ENCODE results near the gene PLEKHO1. TPM values are rescaled to one million over a fixed set of nuclear protein-coding genes. Genes with fewer than 3 reads are reported as not detected.
A peak's percentile ranks its signal among the peaks of the same experiment; 100 is the strongest.

Gene PLEKHO1, protein sequence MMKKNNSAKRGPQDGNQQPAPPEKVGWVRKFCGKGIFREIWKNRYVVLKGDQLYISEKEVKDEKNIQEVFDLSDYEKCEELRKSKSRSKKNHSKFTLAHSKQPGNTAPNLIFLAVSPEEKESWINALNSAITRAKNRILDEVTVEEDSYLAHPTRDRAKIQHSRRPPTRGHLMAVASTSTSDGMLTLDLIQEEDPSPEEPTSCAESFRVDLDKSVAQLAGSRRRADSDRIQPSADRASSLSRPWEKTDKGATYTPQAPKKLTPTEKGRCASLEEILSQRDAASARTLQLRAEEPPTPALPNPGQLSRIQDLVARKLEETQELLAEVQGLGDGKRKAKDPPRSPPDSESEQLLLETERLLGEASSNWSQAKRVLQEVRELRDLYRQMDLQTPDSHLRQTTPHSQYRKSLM
- 100 to 1,000 TPM; 138 to 154 TPM for total RNA-seq

GRCh38 chr1:150149271-150150132 is at the start of gene PLEKHO1:
Gene PLEKHO1, plus strand, starts transcription at chr1:150149916. Its CDS starts 342 bp downstream, at chr1:150150258.
- POLR2A ChIA-PET = interaction anchor here (0.6 to 5.9 kb wide), 14 partner anchors 8 to 262 kb away, joined by 3 to 44 read pairs (median 4); partner anchors contain the start of gene VPS45
- CTCF ChIA-PET = interaction anchor here (1.0 to 3.0 kb wide), 6 partner anchors 12 to 187 kb away, joined by 3 to 21 read pairs (median 4); partner anchors contain the start of gene VPS45
- DNase-seq = peak; percentile 86
- Mint-ChIP-seq H3K27me3 (ENCODE audit: low read depth) (no peaks in the 10 kb centered on the region), H3K36me3 (ENCODE audit: low read depth) (peaks cover 57% of the 10 kb centered on the region), H3K27ac (peak within 1 kb of the TSS; percentile 94), H3K4me3 (peak within 1 kb of the TSS; percentile 93), H3K9me3 (ENCODE audit: insufficient read depth) (no peaks in the 10 kb centered on the region), H3K4me1 (ENCODE audit: low read depth) (peaks cover 70% of the 10 kb centered on the region)
- ATAC-seq = peak; percentile 73

DNA sequence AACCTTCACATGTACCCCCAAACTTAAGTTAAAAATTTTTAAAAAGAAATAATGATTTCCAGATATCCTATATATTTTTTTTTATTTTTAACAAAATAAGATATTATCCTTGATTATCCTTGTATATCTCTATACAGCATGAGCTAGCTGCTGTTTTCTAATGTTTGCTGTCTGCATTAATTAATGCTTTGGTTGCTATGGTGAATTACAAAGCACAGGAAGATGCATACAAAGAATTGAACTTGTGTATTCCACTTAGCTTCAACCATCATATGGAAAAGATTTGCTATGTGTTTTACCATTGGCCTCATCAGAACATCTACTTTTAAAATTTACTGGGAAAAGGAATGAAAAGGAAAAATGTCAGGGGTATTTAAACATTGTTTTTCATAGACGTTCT is 46.7 kb upstream of the PLEKHO1 start:
- DNase-seq (no peak), ATAC-seq (no peak)
- ChIA-PET POLR2A (interaction anchor here (0.6 to 3.1 kb wide), 2 partner anchors 40 to 47 kb away, joined by 3 to 11 read pairs; partner anchors contain the start of gene PLEKHO1), CTCF (interaction anchor here (0.9 to 1.8 kb wide), 4 partner anchors 14 to 141 kb away, joined by 3 to 5 read pairs (median 3); no protein-coding TSS in a partner anchor)
- Mint-ChIP-seq H3K36me3 (ENCODE audit: low read depth) (peaks cover 62% of the 10 kb centered on the region), H3K4me3 (no peak overlapping the region), H3K27me3 (ENCODE audit: low read depth) (no peaks in the 10 kb centered on the region), H3K4me1 (ENCODE audit: low read depth) (peaks cover 58% of the 10 kb centered on the region), H3K27ac (no peak overlapping the region), H3K9me3 (ENCODE audit: insufficient read depth) (no peaks in the 10 kb centered on the region)

DNA sequence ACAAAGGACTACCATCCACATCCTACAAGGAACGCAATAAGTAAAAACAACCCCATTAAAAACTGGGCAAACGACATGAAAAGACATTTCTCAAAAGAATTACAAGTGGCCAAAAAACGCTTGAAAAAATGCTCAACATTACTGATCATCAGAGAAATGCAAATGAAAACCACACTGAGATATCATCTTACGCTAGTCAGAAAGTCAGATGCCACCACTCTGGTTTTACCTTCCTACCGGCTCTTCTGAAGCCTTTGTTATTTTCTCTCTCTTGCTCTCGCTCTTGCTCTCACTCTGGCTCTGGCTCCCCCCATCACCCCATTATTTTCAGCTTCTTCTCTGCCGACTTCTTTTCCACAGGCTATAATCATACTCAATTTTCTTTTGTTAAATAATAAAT is 43.4 kb upstream of the PLEKHO1 start:
- CTCF ChIA-PET = interaction anchor here (1.4 kb wide), 1 partner anchor 81 kb away, joined by 4 read pairs; no protein-coding TSS in a partner anchor
- Mint-ChIP-seq H3K4me1 (ENCODE audit: low read depth) (peaks cover 79% of the 10 kb centered on the region), H3K9me3 (ENCODE audit: insufficient read depth) (no peaks in the 10 kb centered on the region), H3K36me3 (ENCODE audit: low read depth) (peaks cover 56% of the 10 kb centered on the region), H3K27ac (peak overlapping the region; percentile 95), H3K4me3 (peak overlapping the region; percentile 69), H3K27me3 (ENCODE audit: low read depth) (no peaks in the 10 kb centered on the region)
- peak; percentile 74 for ATAC-seq
- peak; percentile 52 for DNase-seq
- POLR2A ChIA-PET = interaction anchor here (0.6 to 1.0 kb wide), 2 partner anchors 44 to 184 kb away, joined by 3 to 4 read pairs; partner anchors contain the start of gene PLEKHO1

- Mint-ChIP-seq H3K27me3 (ENCODE audit: low read depth) (no peaks in the 10 kb centered on the region), H3K4me1 (ENCODE audit: low read depth) (peaks cover 76% of the 10 kb centered on the region), H3K4me3 (peak overlapping the region; percentile 72), H3K9me3 (ENCODE audit: insufficient read depth) (peaks cover 8% of the 10 kb centered on the region), H3K36me3 (ENCODE audit: low read depth) (peaks cover 65% of the 10 kb centered on the region), H3K27ac (peak overlapping the region; percentile 91)
- DNase-seq (peak; percentile 44), ATAC-seq (peak; percentile 82)
- ChIA-PET POLR2A (interaction anchor here (0.7 to 3.1 kb wide), 5 partner anchors 12 to 453 kb away, joined by 3 to 20 read pairs (median 4); a partner anchor contains a TSS), CTCF (interaction anchor here (0.7 to 3.4 kb wide), 12 partner anchors 12 to 77 kb away, joined by 3 to 19 read pairs (median 4); no protein-coding TSS in a partner anchor)
Observed at GRCh38 chr1:150109586-150109985, 40.1 kb upstream of the PLEKHO1 start.

DNA sequence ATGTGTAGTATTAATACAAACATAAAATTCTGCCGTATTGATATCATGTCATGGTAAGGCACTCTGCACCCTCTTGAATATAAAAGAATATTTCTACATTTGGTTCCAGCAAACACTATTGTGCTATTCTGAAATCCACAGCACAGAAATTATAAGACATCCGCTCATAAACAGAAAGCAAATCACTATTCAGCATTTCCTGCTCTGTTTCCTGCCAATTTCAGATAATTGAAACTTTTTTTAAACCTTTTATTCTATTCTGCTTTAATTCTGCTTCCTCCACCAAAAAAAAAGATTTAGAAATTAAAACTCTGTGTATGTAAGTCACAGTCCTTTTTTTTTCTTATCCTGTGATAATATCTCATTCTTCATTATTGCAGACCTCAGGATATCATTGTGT is 39.6 kb upstream of the PLEKHO1 start:
- Mint-ChIP-seq H3K27ac (peak overlapping the region; percentile 91), H3K9me3 (ENCODE audit: insufficient read depth) (peaks cover 10% of the 10 kb centered on the region), H3K36me3 (ENCODE audit: low read depth) (peaks cover 65% of the 10 kb centered on the region), H3K4me3 (peak overlapping the region; percentile 72), H3K27me3 (ENCODE audit: low read depth) (no peaks in the 10 kb centered on the region), H3K4me1 (ENCODE audit: low read depth) (peaks cover 72% of the 10 kb centered on the region)
- DNase-seq (no peak), ATAC-seq (peak; percentile 40)
- ChIA-PET POLR2A (interaction anchor here (0.7 to 3.1 kb wide), 4 partner anchors 12 to 223 kb away, joined by 3 to 20 read pairs (median 6); a partner anchor contains a TSS), CTCF (interaction anchor here (0.8 to 3.4 kb wide), 11 partner anchors 12 to 77 kb away, joined by 3 to 19 read pairs (median 5); no protein-coding TSS in a partner anchor)

DNA sequence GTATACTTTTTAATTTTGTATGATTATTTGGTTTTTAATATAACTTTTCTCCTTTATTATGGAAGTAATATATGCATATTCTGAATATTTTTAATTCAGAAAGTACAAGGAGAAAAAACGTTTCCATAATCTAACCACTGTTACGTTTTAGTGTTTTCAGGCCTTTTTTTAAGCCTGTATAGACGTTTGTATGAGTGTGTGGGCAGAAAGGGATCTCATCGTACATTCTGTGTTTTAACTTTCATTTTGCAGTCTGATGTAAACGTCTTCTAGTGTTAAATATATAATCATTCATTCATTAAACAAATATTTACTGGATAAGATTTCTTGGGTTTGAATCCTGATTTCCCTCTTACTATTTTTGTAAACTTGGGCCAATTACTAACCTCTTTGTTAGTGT is 38.0 kb upstream of the PLEKHO1 start:
- POLR2A ChIA-PET = no interaction called here
- DNase-seq (no peak), ATAC-seq (no peak)
- Mint-ChIP-seq H3K4me1 (ENCODE audit: low read depth) (peaks cover 59% of the 10 kb centered on the region), H3K27ac (peak overlapping the region; percentile 70), H3K9me3 (ENCODE audit: insufficient read depth) (peaks cover 19% of the 10 kb centered on the region), H3K4me3 (peak overlapping the region; percentile 35), H3K27me3 (ENCODE audit: low read depth) (no peaks in the 10 kb centered on the region), H3K36me3 (ENCODE audit: low read depth) (peaks cover 63% of the 10 kb centered on the region)
- CTCF ChIA-PET = interaction anchor here (3.4 kb wide), 1 partner anchor 54 kb away, joined by 19 read pairs; no protein-coding TSS in a partner anchor

- Mint-ChIP-seq H3K9me3 (ENCODE audit: insufficient read depth) (peaks cover 19% of the 10 kb centered on the region), H3K4me1 (ENCODE audit: low read depth) (peaks cover 27% of the 10 kb centered on the region), H3K27ac (no peak overlapping the region), H3K36me3 (ENCODE audit: low read depth) (peaks cover 48% of the 10 kb centered on the region), H3K27me3 (ENCODE audit: low read depth) (no peaks in the 10 kb centered on the region), H3K4me3 (no peak overlapping the region)
- ChIA-PET POLR2A (no interaction called here), CTCF (interaction anchor here (1.3 kb wide), 2 partner anchors 11 to 227 kb away, joined by 3 read pairs; a partner anchor contains a TSS)
- DNase-seq (no peak), ATAC-seq (no peak)
Observed at GRCh38 chr1:150115121-150115520, 34.6 kb upstream of the PLEKHO1 start.

- Mint-ChIP-seq H3K4me3 (no peak overlapping the region), H3K36me3 (ENCODE audit: low read depth) (peaks cover 40% of the 10 kb centered on the region), H3K27me3 (ENCODE audit: low read depth) (no peaks in the 10 kb centered on the region), H3K4me1 (ENCODE audit: low read depth) (peaks cover 2% of the 10 kb centered on the region), H3K9me3 (ENCODE audit: insufficient read depth) (peaks cover 19% of the 10 kb centered on the region), H3K27ac (no peak overlapping the region)
- ATAC-seq (peak; percentile 44), DNase-seq (no peak)
- ChIA-PET POLR2A (no interaction called here), CTCF (no interaction called here)
Observed at GRCh38 chr1:150118716-150119115, 31.0 kb upstream of the PLEKHO1 start.

GRCh38 chr1:150121236-150121862 is 28.4 kb upstream of the PLEKHO1 start:
- Mint-ChIP-seq H3K36me3 (ENCODE audit: low read depth) (peaks cover 20% of the 10 kb centered on the region), H3K27me3 (ENCODE audit: low read depth) (no peaks in the 10 kb centered on the region), H3K9me3 (ENCODE audit: insufficient read depth) (no peaks in the 10 kb centered on the region), H3K27ac (no peak overlapping the region), H3K4me1 (ENCODE audit: low read depth) (no peaks in the 10 kb centered on the region), H3K4me3 (no peak overlapping the region)
- DNase-seq = no peak
- ChIA-PET CTCF (no interaction called here), POLR2A (no interaction called here)
- ATAC-seq = no peak

- CTCF ChIA-PET = interaction anchor here (0.8 to 3.3 kb wide), 5 partner anchors 12 to 60 kb away, joined by 3 to 12 read pairs (median 5); no protein-coding TSS in a partner anchor
- Mint-ChIP-seq H3K27ac (no peak overlapping the region), H3K4me1 (ENCODE audit: low read depth) (no peaks in the 10 kb centered on the region), H3K36me3 (ENCODE audit: low read depth) (peaks cover 17% of the 10 kb centered on the region), H3K27me3 (ENCODE audit: low read depth) (no peaks in the 10 kb centered on the region), H3K9me3 (ENCODE audit: insufficient read depth) (no peaks in the 10 kb centered on the region), H3K4me3 (no peak overlapping the region)
- POLR2A ChIA-PET = no interaction called here
- ATAC-seq (no peak), DNase-seq (no peak)
Observed at GRCh38 chr1:150126811-150127210, 22.9 kb upstream of the PLEKHO1 start.

GRCh38 chr1:150127464-150127863 is 22.3 kb upstream of the PLEKHO1 start:
- H3K9me3 Mint-ChIP-seq (ENCODE audit: insufficient read depth) = no peaks in the 10 kb centered on the region
- ChIA-PET CTCF (interaction anchor here (0.6 to 3.3 kb wide), 4 partner anchors 38 to 67 kb away, joined by 3 to 12 read pairs (median 6); no protein-coding TSS in a partner anchor), POLR2A (no interaction called here)
- no peak overlapping the region for H3K4me3 Mint-ChIP-seq
- no peaks in the 10 kb centered on the region for H3K27me3 Mint-ChIP-seq (ENCODE audit: low read depth)
- ATAC-seq = no peak
- H3K27ac Mint-ChIP-seq = no peak overlapping the region
- DNase-seq = no peak
- H3K4me1 Mint-ChIP-seq (ENCODE audit: low read depth) = no peaks in the 10 kb centered on the region
- peaks cover 12% of the 10 kb centered on the region for H3K36me3 Mint-ChIP-seq (ENCODE audit: low read depth)
